GM19467 (cell line): Measurements from ENCODE around the gene ZNF514.
"Not testable (repeated sequence)": the region's sequence is repeated elsewhere in the genome, so short reads cannot be mapped to it uniquely, and the experiment has no call there.

Experiments used
- ATAC-seq: cut with Tn5 transposase; IDR thresholded peaks from one replicate; pipeline ENCODE4 v1.9.1; 2021; ENCODE audit warnings: mild to moderate bottlenecking, moderate library complexity; ENCODE audit not compliant: unreplicated experiment

The ZNF514 gene

DNA sequence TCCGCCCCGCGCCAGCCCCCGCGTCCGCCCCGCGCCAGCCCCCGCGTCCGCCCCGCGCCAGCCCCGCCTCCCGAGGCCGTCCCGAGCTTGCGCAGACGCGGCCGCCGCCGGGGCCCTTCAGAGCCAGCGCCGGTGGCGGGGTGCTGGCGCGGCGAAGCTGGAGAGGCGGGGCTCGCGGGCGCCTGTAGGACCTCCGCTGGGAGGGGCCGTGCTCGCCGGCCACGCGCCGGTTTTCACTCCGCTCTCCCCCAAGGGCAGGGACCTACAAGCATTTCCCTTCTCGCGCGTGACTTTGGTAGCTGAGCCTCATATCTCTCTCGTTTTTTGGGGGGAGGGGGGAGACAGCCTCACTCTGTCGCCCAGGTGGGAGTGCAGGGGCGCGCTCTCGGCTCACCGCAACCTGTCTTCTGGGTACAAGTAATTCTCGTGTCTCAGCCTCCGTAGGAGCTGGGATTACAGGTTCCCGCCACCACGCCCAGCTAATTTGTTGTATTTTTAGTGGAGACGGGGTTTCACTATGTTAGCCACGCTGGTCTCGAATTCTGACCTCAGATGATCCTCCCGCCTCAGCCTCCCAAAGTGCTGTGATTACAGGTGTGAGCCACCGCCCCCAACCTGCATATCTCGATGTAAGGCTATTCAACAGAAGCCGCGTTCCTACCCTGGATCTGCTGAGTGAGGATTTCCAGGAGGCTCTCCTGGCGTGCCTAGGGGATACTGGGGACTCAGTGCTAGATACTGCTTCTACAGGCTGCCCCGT, at the start of gene ZNF514:
ZNF514 (minus strand) TSS at position 159 of the 760 bp plus-strand sequence. CDS start 6,595 bp downstream, outside the sequence.
- peak; percentile 87 for ATAC-seq

GRCh38 chr2:95208106-95208505, 48.5 kb upstream of the ZNF514 start:
- no peak for ATAC-seq

DNA sequence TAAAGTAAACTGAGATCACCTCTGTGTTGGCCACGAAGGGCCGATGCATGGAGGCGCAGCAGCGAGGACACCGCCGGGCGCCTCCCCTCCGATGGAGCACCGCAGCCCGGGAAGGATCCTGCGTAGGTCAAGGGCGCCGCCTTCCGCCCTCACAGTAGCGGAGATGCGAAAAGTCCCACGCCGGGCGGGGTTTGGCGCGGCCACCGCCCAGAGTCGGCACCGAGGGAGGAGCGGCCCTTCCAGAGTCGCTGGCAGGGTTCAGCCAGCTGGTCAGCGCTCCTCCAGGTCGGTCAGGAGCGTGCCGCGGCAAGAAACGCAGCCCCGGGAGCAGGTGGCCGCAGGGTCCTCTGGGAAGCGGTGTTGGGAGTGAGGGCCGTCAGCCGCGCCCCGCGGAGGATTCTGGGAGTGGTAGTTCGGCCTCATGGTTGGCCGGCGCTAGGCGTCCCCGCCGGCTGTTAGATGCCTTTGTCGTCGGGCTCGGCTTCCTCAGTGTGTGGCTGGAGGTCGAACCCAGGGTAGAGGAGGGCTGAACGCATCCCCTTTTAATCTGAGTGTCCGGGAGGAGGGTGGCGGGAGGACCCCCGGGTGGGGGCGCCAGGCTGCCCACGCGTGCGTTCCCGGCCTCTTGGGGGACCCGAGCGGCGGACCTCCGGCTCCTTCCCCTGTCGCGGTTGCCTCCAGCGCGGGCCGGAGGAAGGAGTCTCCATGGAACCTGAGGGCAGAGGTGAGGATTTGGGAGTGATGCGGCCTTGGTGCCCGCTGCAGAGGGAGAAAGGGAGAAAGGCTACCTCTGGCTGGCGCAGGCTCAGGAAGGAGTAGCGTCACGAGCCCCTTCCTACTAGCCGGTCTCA, 47.7 kb upstream of the ZNF514 start, which contains the start of gene ZNF892:
ZNF892 (plus strand) TSS at position 411 of the 851 bp plus-strand sequence; CDS start at position 706, 295 bp downstream.
- peak; percentile 95 for ATAC-seq

GRCh38 chr2:95206096-95206495, 46.4 kb upstream of the ZNF514 start:
- ATAC-seq: no peak

GRCh38 chr2:95204396-95204795, 44.7 kb upstream of the ZNF514 start:
- no peak for ATAC-seq

GRCh38 chr2:95203911-95204310, 44.3 kb upstream of the ZNF514 start:
- no peak for ATAC-seq

GRCh38 chr2:95192956-95193355, 33.3 kb upstream of the ZNF514 start:
- ATAC-seq: not testable (repeated sequence)

DNA sequence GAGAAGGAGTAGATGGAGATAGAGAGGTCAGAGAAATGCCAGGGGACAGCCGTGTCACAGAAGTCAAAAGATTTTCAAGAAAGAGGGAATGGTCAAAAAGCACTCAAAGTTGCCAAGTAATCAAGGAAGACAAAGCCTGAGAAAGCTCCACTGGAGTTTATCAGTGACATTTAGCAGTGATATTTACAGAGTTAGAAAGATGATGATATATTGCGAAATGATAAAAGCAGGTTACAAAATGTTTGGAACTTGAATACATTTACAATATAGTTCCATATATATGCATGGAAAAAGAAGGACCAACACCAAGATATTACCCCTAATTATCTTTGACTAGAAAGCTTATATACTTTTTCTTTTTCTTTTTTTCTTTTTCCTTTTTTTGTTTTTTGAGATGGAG, 26.3 kb upstream of the ZNF514 start:
- no peak for ATAC-seq

- ATAC-seq: no peak
These were observed 25.5 kb upstream of the ZNF514 start for GRCh38 chr2:95185197-95185596.

- ATAC-seq: no peak
These were observed 22.1 kb upstream of the ZNF514 start for GRCh38 chr2:95181774-95182173.

DNA sequence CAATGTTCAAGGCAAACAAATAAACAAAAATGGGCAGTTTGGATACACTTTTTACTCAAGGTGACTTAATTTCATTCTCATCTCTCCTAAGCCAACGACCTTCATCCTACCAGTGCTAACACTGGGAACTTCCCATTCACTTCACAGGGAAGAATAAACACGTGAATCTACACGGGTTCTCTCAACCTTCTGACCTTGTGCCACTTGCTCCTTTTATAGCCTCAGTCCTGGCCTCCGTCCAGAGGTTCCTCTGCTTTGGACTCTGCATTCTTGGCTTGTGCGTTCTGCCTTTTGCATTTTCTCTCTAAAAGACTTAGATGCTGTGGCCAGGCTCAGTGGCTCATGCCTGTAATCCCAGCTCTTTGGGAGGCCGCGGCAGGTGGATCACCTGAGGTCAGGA, 19.8 kb upstream of the ZNF514 start:
- no peak for ATAC-seq

GRCh38 chr2:95174031-95174542, 14.4 kb upstream of the ZNF514 start:
- no peak for ATAC-seq

GRCh38 chr2:95171902-95172301, 12.3 kb upstream of the ZNF514 start:
- ATAC-seq: no peak

DNA sequence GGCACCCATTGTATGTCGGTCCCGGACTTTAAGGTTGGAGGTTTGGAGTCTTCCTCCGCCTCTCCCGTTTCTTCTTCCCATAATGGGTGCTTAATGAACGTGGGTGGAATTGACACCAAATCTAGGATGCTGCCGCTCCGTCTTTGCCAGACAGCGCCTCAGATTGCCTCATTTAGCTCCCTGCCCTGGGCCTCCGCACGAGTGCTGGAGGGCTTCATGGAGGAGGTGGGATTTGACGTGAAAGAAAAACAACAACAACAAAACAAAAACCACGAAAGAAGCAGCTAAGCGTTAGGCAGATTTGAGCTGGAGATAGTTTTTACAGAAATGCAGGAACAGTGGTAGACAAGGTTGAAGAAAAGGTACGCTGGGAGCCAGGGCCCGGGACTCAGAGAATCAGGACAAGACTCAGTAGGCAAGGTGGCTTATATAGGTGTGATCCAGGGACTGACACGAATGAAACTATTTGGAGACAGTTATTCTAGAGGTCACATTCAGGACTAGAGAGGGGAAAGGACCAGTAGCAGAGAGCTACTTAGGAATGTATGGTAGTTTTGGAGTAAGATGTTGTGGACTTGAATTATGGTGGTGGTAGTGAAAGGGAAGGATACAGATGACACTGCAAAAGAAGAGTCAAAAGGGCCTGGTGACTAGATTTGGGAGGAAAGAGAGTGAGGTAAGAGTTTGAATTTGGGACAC, 6.6 kb upstream of the ZNF514 start:
- peak; percentile 3 for ATAC-seq

DNA sequence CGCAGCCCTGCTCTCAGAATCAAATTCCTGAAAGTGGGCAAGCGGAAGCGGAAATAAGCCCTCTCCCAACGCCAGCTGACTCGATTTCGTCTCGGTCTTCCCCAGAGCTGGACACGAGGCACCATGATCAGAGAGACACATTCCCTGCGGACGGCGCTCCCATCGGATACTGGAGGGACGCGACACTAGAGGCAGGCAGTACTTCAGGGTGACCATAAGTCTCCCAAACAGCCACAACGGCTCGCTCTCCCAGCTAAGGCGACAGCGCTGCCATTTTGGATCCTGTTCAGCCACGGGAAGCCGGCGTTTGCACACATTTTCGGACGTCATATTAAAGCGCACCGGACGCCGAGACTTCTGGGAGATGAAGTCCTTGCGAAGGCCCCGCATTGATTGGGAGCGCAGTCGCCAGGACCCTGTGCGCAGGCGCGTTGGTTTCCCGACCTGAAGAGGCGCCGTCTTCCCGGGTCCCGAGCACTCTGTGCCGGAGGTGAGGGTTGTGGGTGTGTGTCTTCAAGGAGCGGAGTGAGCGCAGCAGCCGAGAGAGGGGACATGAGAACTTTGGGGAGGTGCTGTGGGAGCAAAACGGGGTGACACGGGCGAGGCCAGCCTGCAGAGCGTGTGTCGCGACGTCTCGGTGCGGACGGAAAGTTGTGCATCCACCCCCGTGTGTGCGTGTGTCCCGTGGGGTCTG, 5.9 kb upstream of the ZNF514 start, which contains the start of gene ZNF2:
ZNF2 (plus strand) TSS at position 439 of the 694 bp plus-strand sequence. CDS start 10,418 bp downstream, outside the sequence.
- peak; percentile 92 for ATAC-seq

- ATAC-seq: peak; percentile 7
These were observed 5.4 kb upstream of the ZNF514 start for GRCh38 chr2:95165030-95165370.

- peak; percentile 39 for ATAC-seq
These were observed 593 bp downstream of the ZNF514 start for GRCh38 chr2:95158891-95159619.

- no peak for ATAC-seq
These were observed 1.2 kb downstream of the ZNF514 start for GRCh38 chr2:95158441-95158840.

GRCh38 chr2:95149397-95149984, 10.2 kb downstream of the ZNF514 start:
- no peak for ATAC-seq
